Activated naive CD4-positive, alpha-beta T cell treated with anti-CD3 and anti-CD28 coated beads for 36 hours (primary cell): ENCODE results near the gene RSPH3. TPM values are rescaled to one million over a fixed set of nuclear protein-coding genes. Genes with fewer than 3 reads are reported as not detected.
A peak's percentile ranks its signal among the peaks of the same experiment; 100 is the strongest.

ENCODE experiments used
- CTCF ChIA-PET: fragments of 350-600 bp; sonication (Branson Sonifier 250); formaldehyde crosslinking; loops from one replicate; lab custom pipeline; 2021; ENCODE audit warnings: antibody characterized with exemption; lab: Charles Lee
- DNase-seq: peaks from one replicate; pipeline ENCODE4 v3.0.0-alpha.2; 2020
- H3K27ac Mint-ChIP-seq: one replicate; pipeline ENCODE4 v1.8.0; 2021; ENCODE audit warnings: mild to moderate bottlenecking, mixed read lengths
- H3K27me3 Mint-ChIP-seq: one replicate; pipeline ENCODE4 v1.8.0; 2021; ENCODE audit warnings: low read depth, mixed read lengths
- H3K36me3 Mint-ChIP-seq: one replicate; pipeline ENCODE4 v1.8.0; 2021; ENCODE audit warnings: low read depth, mixed read lengths
- H3K4me1 Mint-ChIP-seq: one replicate; pipeline ENCODE4 v1.8.0; 2021; ENCODE audit warnings: low read depth, mixed read lengths
- H3K4me3 Mint-ChIP-seq: one replicate; pipeline ENCODE4 v1.8.0; 2021; ENCODE audit warnings: mild to moderate bottlenecking, moderate library complexity, mixed read lengths
- H3K9me3 Mint-ChIP-seq: one replicate; pipeline ENCODE4 v1.8.0; 2021; ENCODE audit warnings: mixed read lengths
- intact Hi-C: fragments of 100-400 bp; cut with micrococcal nuclease; formaldehyde crosslinking; loops from one replicate; pipeline ENCODE4 v1.15.1; 2023
- total RNA-seq, 2 experiments: library from RNA; stranded (reverse); gene quantifications; one replicate each; pipeline ENCODE4 v1.2.3, GENCODE V29; 2021

The RSPH3 gene, protein sequence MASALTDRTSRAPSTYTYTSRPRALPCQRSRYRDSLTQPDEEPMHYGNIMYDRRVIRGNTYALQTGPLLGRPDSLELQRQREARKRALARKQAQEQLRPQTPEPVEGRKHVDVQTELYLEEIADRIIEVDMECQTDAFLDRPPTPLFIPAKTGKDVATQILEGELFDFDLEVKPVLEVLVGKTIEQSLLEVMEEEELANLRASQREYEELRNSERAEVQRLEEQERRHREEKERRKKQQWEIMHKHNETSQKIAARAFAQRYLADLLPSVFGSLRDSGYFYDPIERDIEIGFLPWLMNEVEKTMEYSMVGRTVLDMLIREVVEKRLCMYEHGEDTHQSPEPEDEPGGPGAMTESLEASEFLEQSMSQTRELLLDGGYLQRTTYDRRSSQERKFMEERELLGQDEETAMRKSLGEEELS
- total RNA-seq: 1 to 10 TPM; 3.0 to 3.2 TPM

DNA sequence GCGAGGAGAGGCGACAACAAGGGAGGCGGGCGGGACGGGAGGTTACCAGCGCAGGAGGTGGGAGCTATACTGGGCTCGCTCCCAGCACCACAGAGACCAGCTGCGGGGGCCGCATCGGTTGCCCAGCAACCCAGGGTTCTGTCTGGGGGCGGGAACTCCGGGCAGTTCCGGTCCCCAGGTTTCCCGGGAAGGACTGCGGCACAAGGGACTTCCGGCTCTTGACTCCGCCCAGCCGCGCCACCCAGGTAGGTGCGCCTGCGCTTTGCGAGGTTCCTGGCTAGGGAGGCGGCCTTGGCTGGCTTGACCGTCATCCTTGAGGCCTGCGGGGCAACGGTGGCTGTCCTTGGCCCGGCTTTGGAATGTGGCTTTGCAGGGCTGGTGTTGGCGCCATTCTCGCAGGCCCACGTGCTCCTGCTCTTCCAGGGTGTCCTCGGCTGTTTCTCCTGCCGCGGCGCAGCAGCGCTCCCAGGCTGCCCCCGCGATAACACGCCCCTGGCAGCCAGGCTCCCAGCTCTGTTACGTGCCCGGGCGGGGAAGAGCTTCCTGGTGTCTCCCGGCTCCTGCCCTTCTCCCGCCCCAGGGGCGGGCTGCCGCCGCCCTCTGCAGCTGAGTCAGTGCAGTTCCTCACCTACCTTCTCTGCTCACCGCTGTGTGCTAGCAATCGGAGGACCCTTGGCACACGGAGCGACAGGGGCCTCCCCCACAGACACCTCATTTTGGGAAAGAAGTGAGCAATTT, at the start of gene RSPH3:
Gene RSPH3, minus strand, starts transcription at position 537 of the 738 bp plus-strand sequence. CDS start 652 bp downstream, outside the sequence.
- DNase-seq: peak; percentile 94
- peak within 1 kb of the TSS; percentile 82 for H3K27ac Mint-ChIP-seq
- intact Hi-C loops: loop anchor here (1.0 to 5.0 kb wide), 8 partner anchors 17 to 788 kb away; partner anchors contain the start of gene TAGAP
- H3K9me3 Mint-ChIP-seq: no peaks in the 10 kb centered on the region
- CTCF ChIA-PET: interaction anchor here (0.8 to 2.3 kb wide), 16 partner anchors 10 to 296 kb away, joined by 3 to 22 read pairs (median 4); no protein-coding TSS in a partner anchor
- H3K4me3 Mint-ChIP-seq: peak within 1 kb of the TSS; percentile 98
- peaks cover 45% of the 10 kb centered on the region for H3K4me1 Mint-ChIP-seq
- no peaks in the 10 kb centered on the region for H3K27me3 Mint-ChIP-seq
- H3K36me3 Mint-ChIP-seq: peaks cover 4% of the 10 kb centered on the region

- no peak overlapping the region for H3K27ac Mint-ChIP-seq
- no peak overlapping the region for H3K4me3 Mint-ChIP-seq
- no peaks in the 10 kb centered on the region for H3K9me3 Mint-ChIP-seq
- intact Hi-C loops: no loop called here
- peaks cover 36% of the 10 kb centered on the region for H3K4me1 Mint-ChIP-seq
- H3K27me3 Mint-ChIP-seq: no peaks in the 10 kb centered on the region
- CTCF ChIA-PET: no interaction called here
- no peak for DNase-seq
- H3K36me3 Mint-ChIP-seq: peaks cover 18% of the 10 kb centered on the region
These were observed 48.1 kb upstream of the RSPH3 start for GRCh38 chr6:159047891-159048685.

GRCh38 chr6:159045801-159046200, 45.8 kb upstream of the RSPH3 start:
- intact Hi-C loops: loop anchor here (1.0 to 2.0 kb wide), 4 partner anchors 14 to 48 kb away; no protein-coding TSS in a partner anchor
- Mint-ChIP-seq H3K36me3 (peaks cover 41% of the 10 kb centered on the region), H3K27ac (peak overlapping the region; percentile 94), H3K27me3 (no peaks in the 10 kb centered on the region), H3K4me3 (peak overlapping the region; percentile 96), H3K9me3 (no peaks in the 10 kb centered on the region), H3K4me1 (peaks cover 53% of the 10 kb centered on the region)
- CTCF ChIA-PET: interaction anchor here (2.9 to 8.8 kb wide), 2 partner anchors 37 to 63 kb away, joined by 23 to 92 read pairs; no protein-coding TSS in a partner anchor
- DNase-seq: no peak

- peaks cover 60% of the 10 kb centered on the region for H3K4me1 Mint-ChIP-seq
- peaks cover 48% of the 10 kb centered on the region for H3K36me3 Mint-ChIP-seq
- CTCF ChIA-PET: interaction anchor here (0.7 to 8.8 kb wide), 16 partner anchors 12 to 64 kb away, joined by 3 to 113 read pairs (median 5); no protein-coding TSS in a partner anchor
These were observed 45.1 kb upstream of the RSPH3 start, which contains the start of gene TAGAP for GRCh38 chr6:159044899-159045727. Gene TAGAP (minus strand): TSS chr6:159044991. CDS start chr6:159044146, 845 bp downstream.

GRCh38 chr6:159043947-159044346, 43.9 kb upstream of the RSPH3 start:
- Mint-ChIP-seq H3K9me3 (no peaks in the 10 kb centered on the region), H3K27ac (peak overlapping the region; percentile 98), H3K4me1 (peaks cover 68% of the 10 kb centered on the region), H3K36me3 (peaks cover 60% of the 10 kb centered on the region), H3K4me3 (peak overlapping the region; percentile 96), H3K27me3 (no peaks in the 10 kb centered on the region)
- CTCF ChIA-PET: interaction anchor here (0.6 to 8.8 kb wide), 21 partner anchors 9 to 91 kb away, joined by 3 to 113 read pairs (median 5); partner anchors contain the start of gene RSPH3
- intact Hi-C loops: loop anchor here (1.0 to 2.0 kb wide), 2 partner anchors 45 to 228 kb away; no protein-coding TSS in a partner anchor
- peak; percentile 51 for DNase-seq

More at GRCh38 chr6:159044899-159045727, 45.1 kb upstream of the RSPH3 start, which contains the start of gene TAGAP:
- Mint-ChIP-seq H3K27me3 (no peaks in the 10 kb centered on the region), H3K9me3 (no peaks in the 10 kb centered on the region), H3K27ac (peak within 1 kb of the TSS; percentile 98), H3K4me3 (peak within 1 kb of the TSS; percentile 96)
- DNase-seq: peak; percentile 93
- intact Hi-C loops: loop anchor here (1.0 to 2.0 kb wide), 4 partner anchors 14 to 49 kb away; no protein-coding TSS in a partner anchor

- Mint-ChIP-seq H3K4me1 (peaks cover 69% of the 10 kb centered on the region), H3K27me3 (no peaks in the 10 kb centered on the region), H3K4me3 (peak overlapping the region; percentile 96), H3K9me3 (no peaks in the 10 kb centered on the region), H3K27ac (peak overlapping the region; percentile 98), H3K36me3 (peaks cover 66% of the 10 kb centered on the region)
- intact Hi-C loops: loop anchor here (1.0 kb wide), 1 partner anchor 227 kb away; no protein-coding TSS in a partner anchor
- CTCF ChIA-PET: interaction anchor here (0.7 to 8.8 kb wide), 15 partner anchors 10 to 91 kb away, joined by 3 to 113 read pairs (median 6); partner anchors contain the start of gene RSPH3
- peak; percentile 19 for DNase-seq
These were observed 43.2 kb upstream of the RSPH3 start for GRCh38 chr6:159043251-159043650.

DNA sequence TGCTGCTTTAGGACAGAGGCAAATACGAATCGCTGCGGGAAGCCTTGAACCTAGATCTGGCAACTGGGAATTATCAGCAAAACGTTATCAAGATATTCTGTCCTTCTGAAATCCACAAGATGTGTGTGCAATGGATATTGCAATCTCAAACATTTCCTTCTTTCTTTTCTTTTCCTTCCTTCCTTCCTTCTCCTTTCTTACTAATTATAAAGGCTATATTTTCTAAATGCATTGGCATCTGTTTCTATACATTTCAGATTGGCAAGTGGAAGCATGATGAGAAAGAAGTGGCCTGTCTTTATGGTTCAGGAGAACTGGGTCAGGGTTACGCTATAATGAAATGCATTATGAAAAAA, 42.8 kb upstream of the RSPH3 start:
- Mint-ChIP-seq H3K4me3 (peak overlapping the region; percentile 96), H3K27ac (peak overlapping the region; percentile 98), H3K9me3 (no peaks in the 10 kb centered on the region), H3K36me3 (peaks cover 70% of the 10 kb centered on the region), H3K27me3 (no peaks in the 10 kb centered on the region), H3K4me1 (peaks cover 69% of the 10 kb centered on the region)
- CTCF ChIA-PET: interaction anchor here (0.7 to 8.8 kb wide), 14 partner anchors 20 to 393 kb away, joined by 3 to 113 read pairs (median 7); no protein-coding TSS in a partner anchor
- no peak for DNase-seq
- intact Hi-C loops: loop anchor here (1.0 kb wide), 4 partner anchors 55 to 227 kb away; no protein-coding TSS in a partner anchor

- peak; percentile 86 for DNase-seq
- Mint-ChIP-seq H3K27me3 (no peaks in the 10 kb centered on the region), H3K9me3 (no peaks in the 10 kb centered on the region)
These were observed 42.2 kb upstream of the RSPH3 start for GRCh38 chr6:159042003-159042825.

DNA sequence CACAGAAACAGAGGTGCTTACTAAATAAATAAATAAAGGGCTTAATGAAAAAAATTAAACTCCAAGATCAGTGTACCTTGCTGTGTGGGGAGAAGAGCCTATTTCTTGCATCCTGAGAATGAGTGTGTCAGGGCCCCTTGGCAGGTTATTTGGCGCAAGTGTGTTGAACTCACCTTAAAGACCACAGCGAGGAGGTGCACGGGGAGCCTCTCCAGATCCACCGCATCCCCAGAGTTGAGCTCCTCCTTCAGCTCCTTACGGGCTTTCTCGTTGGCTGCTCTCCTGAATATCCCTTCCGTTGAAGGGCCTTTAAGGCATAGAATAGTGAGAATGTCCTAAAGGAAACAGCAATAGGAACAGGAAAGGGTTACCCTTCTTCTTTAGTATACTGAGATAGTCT, 41.2 kb upstream of the RSPH3 start:
- intact Hi-C loops: no loop called here
- peak overlapping the region; percentile 96 for H3K4me3 Mint-ChIP-seq

More at GRCh38 chr6:159042003-159042825, 42.2 kb upstream of the RSPH3 start:
- CTCF ChIA-PET: interaction anchor here (0.5 to 8.8 kb wide), 18 partner anchors 17 to 392 kb away, joined by 3 to 113 read pairs (median 8); no protein-coding TSS in a partner anchor
- H3K36me3 Mint-ChIP-seq: peaks cover 76% of the 10 kb centered on the region
- H3K4me3 Mint-ChIP-seq: peak overlapping the region; percentile 96
- H3K4me1 Mint-ChIP-seq: peaks cover 69% of the 10 kb centered on the region
- intact Hi-C loops: loop anchor here (1.0 kb wide), 3 partner anchors 56 to 92 kb away; no protein-coding TSS in a partner anchor
- H3K27ac Mint-ChIP-seq: peak overlapping the region; percentile 98

More for the DNA sequence above, 41.2 kb upstream of the RSPH3 start:
- Mint-ChIP-seq H3K27ac (peak overlapping the region; percentile 98), H3K4me1 (peaks cover 67% of the 10 kb centered on the region), H3K9me3 (no peaks in the 10 kb centered on the region), H3K27me3 (no peaks in the 10 kb centered on the region), H3K36me3 (peaks cover 85% of the 10 kb centered on the region)
- no peak for DNase-seq
- CTCF ChIA-PET: interaction anchor here (0.6 to 8.8 kb wide), 13 partner anchors 9 to 93 kb away, joined by 3 to 113 read pairs (median 9); partner anchors contain the start of gene RSPH3
